Measurements from ENCODE around the gene ITM2B.

DNA sequence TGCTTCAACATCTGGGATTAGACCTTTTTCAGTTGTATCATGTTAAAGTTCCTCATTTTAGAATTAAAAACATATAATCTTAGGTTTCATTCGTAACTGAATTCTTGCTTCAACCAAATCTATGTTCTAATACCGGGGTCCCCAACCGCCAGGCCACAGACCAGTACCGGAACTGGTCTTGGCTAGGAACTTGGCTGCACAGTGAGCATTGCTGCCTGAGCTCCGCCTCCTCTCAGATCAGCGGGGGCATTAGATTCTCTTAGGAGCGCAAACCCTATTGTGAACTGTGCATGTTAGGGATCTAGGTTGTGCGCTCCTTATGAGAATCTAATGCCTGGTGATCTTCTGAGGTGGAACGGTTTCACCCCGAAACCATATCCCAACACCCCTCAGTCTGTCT is 19.2 kb downstream of the ITM2B start:
- TF ChIP-seq, protein P1, sequence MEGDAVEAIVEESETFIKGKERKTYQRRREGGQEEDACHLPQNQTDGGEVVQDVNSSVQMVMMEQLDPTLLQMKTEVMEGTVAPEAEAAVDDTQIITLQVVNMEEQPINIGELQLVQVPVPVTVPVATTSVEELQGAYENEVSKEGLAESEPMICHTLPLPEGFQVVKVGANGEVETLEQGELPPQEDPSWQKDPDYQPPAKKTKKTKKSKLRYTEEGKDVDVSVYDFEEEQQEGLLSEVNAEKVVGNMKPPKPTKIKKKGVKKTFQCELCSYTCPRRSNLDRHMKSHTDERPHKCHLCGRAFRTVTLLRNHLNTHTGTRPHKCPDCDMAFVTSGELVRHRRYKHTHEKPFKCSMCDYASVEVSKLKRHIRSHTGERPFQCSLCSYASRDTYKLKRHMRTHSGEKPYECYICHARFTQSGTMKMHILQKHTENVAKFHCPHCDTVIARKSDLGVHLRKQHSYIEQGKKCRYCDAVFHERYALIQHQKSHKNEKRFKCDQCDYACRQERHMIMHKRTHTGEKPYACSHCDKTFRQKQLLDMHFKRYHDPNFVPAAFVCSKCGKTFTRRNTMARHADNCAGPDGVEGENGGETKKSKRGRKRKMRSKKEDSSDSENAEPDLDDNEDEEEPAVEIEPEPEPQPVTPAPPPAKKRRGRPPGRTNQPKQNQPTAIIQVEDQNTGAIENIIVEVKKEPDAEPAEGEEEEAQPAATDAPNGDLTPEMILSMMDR (conservative IDR thresholded peaks at IDR 0.05; ENCODE audit: low read depth in 2 of 2): no peak
- no peak for TF ChIP-seq EZH2phosphoT487 (IDR thresholded peaks at IDR 0.05; ENCODE audit: unreplicated experiment)
- TF ChIP-seq EZH2 (IDR thresholded peaks at IDR 0.05; ENCODE audit: low read depth, unreplicated experiment): no peak

Data from GM23338 (cell line).